GDM1 (cell line): Measurements from ENCODE around the gene ANXA4.
"Not testable (repeated sequence)": the region's sequence is repeated elsewhere in the genome, so short reads cannot be mapped to it uniquely, and the experiment has no call there.

Experiments
- DNase-seq: peaks from one replicate; lab custom pipeline; 2025; lab: John Stamatoyannopoulos, UW

The ANXA4 gene

GRCh38 chr2:69754633-69755032, 12.7 kb downstream of the ANXA4 start:
- DNase-seq = no peak

GRCh38 chr2:69755862-69756467, 14.0 kb downstream of the ANXA4 start:
- DNase-seq = no peak

- no peak for DNase-seq
These were observed 20.1 kb downstream of the ANXA4 start for GRCh38 chr2:69762025-69762424.

GRCh38 chr2:69762513-69763494, 20.9 kb downstream of the ANXA4 start:
- DNase-seq = no peak

- DNase-seq = not testable (repeated sequence)
These were observed 21.9 kb downstream of the ANXA4 start for GRCh38 chr2:69763831-69764230.

- DNase-seq = no peak
These were observed 22.6 kb downstream of the ANXA4 start for GRCh38 chr2:69764286-69765095.

GRCh38 chr2:69765096-69765380, 23.1 kb downstream of the ANXA4 start:
- DNase-seq = no peak

GRCh38 chr2:69766014-69766413, 24.1 kb downstream of the ANXA4 start:
- no peak for DNase-seq

- DNase-seq = no peak
These were observed 25.1 kb downstream of the ANXA4 start for GRCh38 chr2:69767034-69767433.

GRCh38 chr2:69768235-69768634, 26.3 kb downstream of the ANXA4 start:
- no peak for DNase-seq

GRCh38 chr2:69768789-69769188, 26.9 kb downstream of the ANXA4 start:
- DNase-seq = no peak

- DNase-seq = no peak
These were observed 27.3 kb downstream of the ANXA4 start for GRCh38 chr2:69769272-69769671.

GRCh38 chr2:69770193-69770702, 28.3 kb downstream of the ANXA4 start:
- peak; percentile 23 for DNase-seq

- DNase-seq = no peak
These were observed 28.8 kb downstream of the ANXA4 start for GRCh38 chr2:69770747-69771146.

- DNase-seq = no peak
These were observed 29.5 kb downstream of the ANXA4 start for GRCh38 chr2:69771461-69771860.

GRCh38 chr2:69773206-69773605, 31.3 kb downstream of the ANXA4 start:
- DNase-seq = no peak

GRCh38 chr2:69774258-69774983, 32.5 kb downstream of the ANXA4 start:
- DNase-seq = not testable (repeated sequence)

- no peak for DNase-seq
These were observed 33.3 kb downstream of the ANXA4 start for GRCh38 chr2:69774984-69775982.

- no peak for DNase-seq
These were observed 35.2 kb downstream of the ANXA4 start for GRCh38 chr2:69776886-69777785.

GRCh38 chr2:69777786-69778105, 35.8 kb downstream of the ANXA4 start:
- DNase-seq = no peak
